HEK293 (cell line): Measurements from ENCODE around the gene DNAJC3.

Experiments used
- CTCF ChIA-PET: fragments of 350-600 bp; formaldehyde crosslinking; extraction: SDS; loops from one replicate; lab custom pipeline; 2021; ENCODE audit warnings: antibody characterized with exemption; lab: Yijun Ruan, JAX
- POLR2A ChIA-PET: fragments of 300-600 bp; formaldehyde crosslinking; extraction: SDS; loops from one replicate; lab custom pipeline; 2020; ENCODE audit warnings: antibody characterized with exemption, inconsistent platforms; lab: Yijun Ruan, JAX
- H3K27ac ChIP-seq: fragments of 200-500 bp; sonication (Bioruptor generic); 2 replicates; pipeline ENCODE4 v1.5.1; 2014; ENCODE audit warnings: low read depth, low read length, control low read depth, inconsistent platforms; ENCODE audit errors: extremely low read depth
- H3K36me3 ChIP-seq, 2 experiments: fragments of 200-500 bp in 1 of 2; sonication (Bioruptor generic) in 1 of 2; 1 replicate in 1 of 2; 2 replicates in 1 of 2; pipeline ENCODE4 v1.5.1; 2014 to 2017; ENCODE audit warnings: inconsistent platforms in 2 of 2, low read length in 2 of 2; ENCODE audit not compliant: control insufficient read depth in 2 of 2, insufficient read depth in 1 of 2
- H3K4me1 ChIP-seq: fragments of 200-500 bp; sonication (Bioruptor generic); 2 replicates; pipeline ENCODE4 v1.5.1; 2014; ENCODE audit warnings: mild to moderate bottlenecking, low read length, inconsistent platforms; ENCODE audit not compliant: control insufficient read depth, insufficient read depth
- H3K4me3 ChIP-seq: 2 replicates; pipeline ENCODE4 v1.5.1; 2011; ENCODE audit warnings: low read depth, mild to moderate bottlenecking, control low read depth, low read length, moderate library complexity
- H3K9me3 ChIP-seq: fragments of 200-500 bp; sonication (Bioruptor generic); 2 replicates; pipeline ENCODE4 v1.5.1; 2014; ENCODE audit warnings: low read depth, low read length, inconsistent platforms; ENCODE audit not compliant: control insufficient read depth, insufficient read depth
- AEBP2 ChIP-seq: fragments of 450-650 bp; formaldehyde crosslinking; IDR thresholded peaks from 2 replicates; pipeline ENCODE4 v1.5.1; 2016; ENCODE audit warnings: missing biosample characterization, missing genetic modification characterization, borderline replicate concordance
- EGR2 ChIP-seq: fragments of 450-650 bp; formaldehyde crosslinking; IDR thresholded peaks from 2 replicates; pipeline ENCODE4 v1.5.1; 2016; ENCODE audit warnings: low read depth, missing biosample characterization, missing genetic modification characterization
- HOXC10 ChIP-seq: sonication (generic); formaldehyde crosslinking; IDR thresholded peaks from 2 replicates; pipeline ENCODE4 v1.8.1; 2023; ENCODE audit warnings: mild to moderate bottlenecking, missing genetic modification reagents
- HOXD13 ChIP-seq: sonication (generic); formaldehyde crosslinking; IDR thresholded peaks from 2 replicates; pipeline ENCODE4 v1.8.0; 2022; ENCODE audit warnings: missing genetic modification reagents, borderline replicate concordance
- KLF9 ChIP-seq: fragments of 450-650 bp; formaldehyde crosslinking; IDR thresholded peaks from 2 replicates; pipeline ENCODE4 v1.5.1; 2016; ENCODE audit warnings: missing biosample characterization, missing genetic modification characterization, low read depth
- SP3 ChIP-seq: fragments of 450-650 bp; formaldehyde crosslinking; IDR thresholded peaks from 2 replicates; pipeline ENCODE4 v1.5.1; 2016; ENCODE audit warnings: missing biosample characterization, missing genetic modification characterization
- ZBTB1 ChIP-seq: fragments of 450-650 bp; formaldehyde crosslinking; IDR thresholded peaks from 2 replicates; pipeline ENCODE4 v1.5.1; 2016; ENCODE audit warnings: missing biosample characterization, missing genetic modification characterization
- ZBTB17 ChIP-seq: fragments of 450-650 bp; formaldehyde crosslinking; IDR thresholded peaks from 2 replicates; pipeline ENCODE4 v1.5.1; 2016; ENCODE audit warnings: missing biosample characterization, missing genetic modification characterization
- ZBTB44 ChIP-seq: fragments of 450-650 bp; IDR thresholded peaks from 2 replicates; pipeline ENCODE4 v1.5.1; 2018; ENCODE audit warnings: missing biosample characterization, mild to moderate bottlenecking, missing genetic modification characterization
- ZNF121 ChIP-seq: fragments of 450-650 bp; formaldehyde crosslinking; IDR thresholded peaks from 2 replicates; pipeline ENCODE4 v1.5.1; 2016; ENCODE audit warnings: missing biosample characterization, missing genetic modification characterization
- ZNF133 ChIP-seq: fragments of 450-650 bp; formaldehyde crosslinking; IDR thresholded peaks from 2 replicates; pipeline ENCODE4 v1.5.1; 2016; ENCODE audit warnings: missing biosample characterization, missing genetic modification characterization
- ZNF138 ChIP-seq: fragments of 450-650 bp; formaldehyde crosslinking; IDR thresholded peaks from 2 replicates; pipeline ENCODE4 v1.5.1; 2016; ENCODE audit warnings: missing biosample characterization, missing genetic modification characterization, borderline replicate concordance
- ZNF155 ChIP-seq: fragments of 450-650 bp; formaldehyde crosslinking; IDR thresholded peaks from 2 replicates; pipeline ENCODE4 v1.5.1; 2016; ENCODE audit warnings: missing biosample characterization, missing genetic modification characterization
- ZNF248 ChIP-seq: fragments of 450-650 bp; formaldehyde crosslinking; IDR thresholded peaks from 2 replicates; pipeline ENCODE4 v1.5.1; 2017; ENCODE audit warnings: missing biosample characterization, missing genetic modification characterization
- ZNF266 ChIP-seq: fragments of 450-650 bp; formaldehyde crosslinking; IDR thresholded peaks from 2 replicates; pipeline ENCODE4 v1.5.1; 2016; ENCODE audit warnings: missing biosample characterization, missing genetic modification characterization, low read depth
- ZNF362 ChIP-seq: fragments of 450-650 bp; formaldehyde crosslinking; IDR thresholded peaks from 2 replicates; pipeline ENCODE4 v1.5.1; 2016; ENCODE audit warnings: missing biosample characterization, missing genetic modification characterization
- ZNF449 ChIP-seq: fragments of 450-650 bp; formaldehyde crosslinking; IDR thresholded peaks from 2 replicates; pipeline ENCODE4 v1.5.1; 2017; ENCODE audit warnings: missing biosample characterization, mild to moderate bottlenecking, missing genetic modification characterization, moderate library complexity
- ZNF530 ChIP-seq: fragments of 450-650 bp; formaldehyde crosslinking; IDR thresholded peaks from 2 replicates; pipeline ENCODE4 v1.5.1; 2016; ENCODE audit warnings: low read depth, missing biosample characterization, missing genetic modification characterization
- ZNF596 ChIP-seq: fragments of 450-650 bp; IDR thresholded peaks from 2 replicates; pipeline ENCODE4 v1.5.0; 2018; ENCODE audit warnings: missing biosample characterization, mild to moderate bottlenecking, missing genetic modification characterization, moderate library complexity
- ZNF707 ChIP-seq: fragments of 450-650 bp; formaldehyde crosslinking; IDR thresholded peaks from 2 replicates; pipeline ENCODE4 v1.5.1; 2016; ENCODE audit warnings: missing biosample characterization, missing genetic modification characterization
- ZNF791 ChIP-seq: fragments of 450-650 bp; formaldehyde crosslinking; IDR thresholded peaks from 2 replicates; pipeline ENCODE4 v1.5.1; 2016; ENCODE audit warnings: missing biosample characterization, missing genetic modification characterization

DNAJC3 gene

GRCh38 chr13:95801825-95802224, 124.9 kb downstream of the DNAJC3 start:
- CTCF ChIA-PET = interaction anchor here (0.8 to 1.4 kb wide), 2 partner anchors 16 to 33 kb away, joined by 3 read pairs; no protein-coding TSS in a partner anchor

GRCh38 chr13:95805921-95806320, 129.0 kb downstream of the DNAJC3 start:
- Histone ChIP-seq H3K4me3 (no peak overlapping the region), H3K36me3 (no peaks in the 10 kb centered on the region)
- CTCF ChIA-PET = no interaction called here
- no peak for TF ChIP-seq ZNF449 (tag by site-specific recombination)
- TF ChIP-seq ZNF133 = no peak
- no peak for TF ChIP-seq ZNF155 (tag by site-specific recombination)
- TF ChIP-seq HOXC10 (CRISPR knock-in tag) = no peak
- TF ChIP-seq SP3 (tag by site-specific recombination) = no peak
- no peak for TF ChIP-seq ZNF530 (tag by site-specific recombination)
- TF ChIP-seq KLF9 (tag by site-specific recombination) = no peak
- no peak for TF ChIP-seq EGR2
- TF ChIP-seq AEBP2 (tag by site-specific recombination) = no peak
- no peak for TF ChIP-seq ZBTB1 (tag by site-specific recombination)
- TF ChIP-seq ZNF791 (tag by site-specific recombination) = no peak
- no peak for TF ChIP-seq ZBTB17 (tag by site-specific recombination)
- no peak for TF ChIP-seq ZNF138 (tag by site-specific recombination)
- no peak for TF ChIP-seq ZNF707 (tag by site-specific recombination)
- TF ChIP-seq HOXD13 (CRISPR knock-in tag) = no peak
- TF ChIP-seq, all 188 proteins: peak for 0
- Histone ChIP-seq H3K9me3 (no peaks in the 10 kb centered on the region), H3K27ac (no peak overlapping the region), H3K4me1 (no peaks in the 10 kb centered on the region)
- POLR2A ChIA-PET = no interaction called here

More at GRCh38 chr13:95801825-95802224, 124.9 kb downstream of the DNAJC3 start:
- POLR2A ChIA-PET = no interaction called here
- no peak overlapping the region for H3K4me3 ChIP-seq
- no peak overlapping the region for H3K27ac ChIP-seq
- H3K9me3 ChIP-seq = no peaks in the 10 kb centered on the region
- H3K36me3 ChIP-seq = peaks cover 0 to 8% of the 10 kb centered on the region in 2 experiments; a peak in 1 of 3 replicates
- TF ChIP-seq ZNF121 (tag by site-specific recombination) = no peak
- TF ChIP-seq HOXD13 (CRISPR knock-in tag) = no peak
- no peak for TF ChIP-seq ZNF362 (tag by site-specific recombination)
- no peak for TF ChIP-seq ZBTB44 (tag by site-specific recombination)
- no peak for TF ChIP-seq ZNF248 (tag by site-specific recombination)
- TF ChIP-seq ZNF596 (tag by site-specific recombination) = no peak
- no peak for TF ChIP-seq ZNF266 (tag by site-specific recombination)
- H3K4me1 ChIP-seq = no peaks in the 10 kb centered on the region
